GM19351 (cell line): ENCODE measurements around the gene SLX4.

Experiments
- ATAC-seq: cut with Tn5 transposase; IDR thresholded peaks from one replicate; pipeline ENCODE4 v1.9.1; 2021; ENCODE audit warnings: mild to moderate bottlenecking, moderate library complexity; ENCODE audit not compliant: unreplicated experiment

Gene SLX4

GRCh38 chr16:3561626-3562025 is 49.8 kb downstream of the SLX4 start:
- ATAC-seq, result no peak

GRCh38 chr16:3554351-3554928 is 57.0 kb downstream of the SLX4 start:
- ATAC-seq, result no peak

- no peak for ATAC-seq
These were observed 58.1 kb downstream of the SLX4 start for GRCh38 chr16:3553138-3553923.

- no peak for ATAC-seq
These were observed 60.3 kb downstream of the SLX4 start for GRCh38 chr16:3550851-3551847.

- no peak for ATAC-seq
These were observed 61.5 kb downstream of the SLX4 start for GRCh38 chr16:3549906-3550305.

GRCh38 chr16:3548859-3549258 is 62.5 kb downstream of the SLX4 start:
- ATAC-seq, result no peak

GRCh38 chr16:3548445-3548844 is 63.0 kb downstream of the SLX4 start:
- ATAC-seq, result no peak

GRCh38 chr16:3546986-3547682 is 64.3 kb downstream of the SLX4 start:
- no peak for ATAC-seq

GRCh38 chr16:3542601-3543373 is 68.6 kb downstream of the SLX4 start:
- no peak for ATAC-seq

GRCh38 chr16:3541527-3542155 is 69.8 kb downstream of the SLX4 start:
- ATAC-seq, result no peak

- no peak for ATAC-seq
These were observed 73.2 kb downstream of the SLX4 start for GRCh38 chr16:3538222-3538621.

GRCh38 chr16:3536851-3537250 is 74.6 kb downstream of the SLX4 start:
- ATAC-seq, result no peak

GRCh38 chr16:3536271-3536731 is 75.1 kb downstream of the SLX4 start:
- no peak for ATAC-seq

GRCh38 chr16:3534126-3534525 is 77.3 kb downstream of the SLX4 start:
- ATAC-seq, result no peak

GRCh38 chr16:3532741-3533140 is 78.7 kb downstream of the SLX4 start:
- no peak for ATAC-seq
